DMS114 treated with DMSO at 0.1 percent for 48 hours (cell line): ENCODE results near the gene MCCC1.
A peak's percentile ranks its signal among the peaks of the same experiment; 100 is the strongest.
"Not testable (repeated sequence)": the region's sequence is repeated elsewhere in the genome, so short reads cannot be mapped to it uniquely, and the experiment has no call there.

Source experiments
- DNase-seq: peaks from one replicate; lab custom pipeline; 2025; ENCODE audit not compliant: unreplicated experiment; lab: John Stamatoyannopoulos, UW

MCCC1 gene

DNA sequence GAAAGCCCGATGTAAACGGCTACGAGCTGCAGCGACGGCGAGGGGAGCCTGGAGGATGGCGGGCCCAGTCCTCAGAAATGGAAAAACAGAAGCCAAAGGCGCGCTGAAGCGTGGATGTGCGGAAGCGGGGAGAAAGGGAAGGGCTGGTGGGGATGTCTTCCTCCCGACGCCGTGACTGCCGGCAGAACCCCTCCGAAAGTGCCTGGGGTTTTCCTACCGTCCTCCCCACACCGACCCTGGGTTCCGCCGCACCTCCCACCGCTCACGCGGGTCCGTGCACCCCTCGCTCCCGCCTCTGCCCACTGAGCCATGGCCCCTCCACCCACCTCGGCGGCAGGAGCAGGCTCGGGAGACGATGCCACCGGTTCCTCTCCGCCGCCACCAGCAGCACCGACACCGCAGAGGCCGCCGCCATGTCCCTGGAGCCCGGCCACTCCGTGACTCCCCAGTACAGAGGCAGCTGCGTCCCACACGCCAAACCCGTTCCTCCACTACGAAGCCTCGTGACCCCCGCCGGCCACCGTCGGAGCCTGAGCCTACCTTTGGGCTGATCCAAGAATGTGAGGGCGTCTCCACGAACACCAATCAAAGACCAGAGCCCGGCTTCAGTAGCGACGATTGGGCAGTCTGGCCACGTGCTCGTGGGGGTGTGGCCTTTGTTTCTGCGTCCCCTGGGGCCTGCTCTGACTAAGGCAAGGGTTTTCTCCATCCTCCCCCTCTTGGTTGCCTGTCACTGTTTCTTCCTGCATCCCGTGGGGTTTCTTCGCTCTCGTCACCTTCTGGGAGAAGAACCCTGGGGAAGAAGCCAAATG, at the start of gene MCCC1:
Gene MCCC1 (minus strand): TSS at position 471 of the 812 bp plus-strand sequence. CDS start 56 bp downstream, at position 415.
- DNase-seq = peak; percentile 94

DNA sequence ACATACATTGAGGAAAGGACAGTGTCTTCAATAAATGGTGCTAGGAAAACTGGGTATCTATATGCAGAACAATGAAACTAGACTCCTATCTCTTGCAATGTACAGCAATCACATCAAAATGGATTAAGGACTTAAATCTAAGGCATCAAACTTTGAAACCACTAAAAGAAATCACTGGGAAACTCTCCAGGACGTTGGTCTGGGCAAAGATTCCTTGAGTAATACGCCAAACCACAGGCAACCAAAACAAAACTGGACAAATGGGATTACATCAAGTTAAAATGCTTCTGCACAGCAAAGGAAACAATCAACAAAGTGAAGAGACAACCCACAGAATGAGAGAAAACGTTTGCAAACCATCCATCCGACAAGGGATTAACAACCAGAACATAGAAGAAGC, 48.8 kb upstream of the MCCC1 start:
- no peak for DNase-seq

DNA sequence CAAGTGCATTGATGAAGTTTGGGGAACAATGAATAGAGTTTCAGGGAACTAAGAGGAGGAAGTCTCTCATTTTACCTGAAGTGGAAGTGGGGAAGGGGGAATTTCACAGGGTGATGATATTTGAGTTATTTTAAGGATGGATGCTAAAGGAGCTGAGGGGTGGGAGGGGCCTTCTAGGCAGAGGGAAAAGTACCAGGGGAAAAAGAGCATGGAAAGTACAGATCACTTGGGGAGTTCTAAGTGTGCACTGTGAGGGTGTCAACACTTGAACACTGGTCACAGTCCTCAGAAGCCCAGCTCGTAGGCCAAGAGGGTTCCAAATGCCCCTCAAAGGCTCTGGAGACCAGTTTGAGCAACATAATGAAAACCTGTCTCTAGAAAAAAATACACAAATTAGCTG, 45.1 kb upstream of the MCCC1 start:
- DNase-seq = no peak

DNA sequence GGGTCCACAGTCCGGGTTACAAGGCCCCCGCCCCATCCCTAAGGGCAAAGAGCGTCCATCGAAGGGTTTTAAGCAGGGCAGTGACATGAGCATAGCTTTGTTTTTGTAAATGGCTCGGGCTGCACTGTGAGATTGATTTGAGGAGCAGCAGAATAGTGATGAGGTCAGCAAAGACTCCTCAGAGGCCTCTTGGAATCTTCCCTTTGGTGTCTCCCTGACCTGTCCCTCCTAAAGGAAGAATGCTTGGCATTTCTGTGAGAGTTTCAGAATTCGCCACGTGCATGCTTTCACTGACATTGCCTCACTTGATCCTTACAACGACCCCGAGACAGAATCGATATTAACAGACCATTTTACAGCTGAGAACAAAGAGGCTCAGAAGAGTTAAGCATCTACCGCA, 42.9 kb upstream of the MCCC1 start:
- DNase-seq = no peak

DNA sequence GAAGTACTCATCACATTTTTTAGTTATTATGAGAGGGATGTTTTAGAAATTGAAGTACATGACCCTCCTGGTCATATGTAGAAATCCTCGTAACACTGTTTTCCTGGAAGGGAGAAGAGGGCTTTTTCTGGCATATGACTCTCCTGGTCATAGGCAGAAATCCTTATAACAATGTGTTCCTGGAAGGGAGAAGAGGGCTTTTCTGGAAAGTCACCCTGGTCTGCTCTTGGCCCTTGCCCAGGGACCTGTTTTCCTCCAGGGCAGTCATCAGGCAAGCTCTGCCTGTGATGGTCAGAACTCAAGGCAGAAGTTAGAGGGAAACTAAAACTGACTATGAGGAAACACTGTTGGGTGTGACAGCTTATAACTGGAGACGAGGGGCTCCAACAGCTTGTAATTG, 35.5 kb upstream of the MCCC1 start:
- DNase-seq = no peak

DNA sequence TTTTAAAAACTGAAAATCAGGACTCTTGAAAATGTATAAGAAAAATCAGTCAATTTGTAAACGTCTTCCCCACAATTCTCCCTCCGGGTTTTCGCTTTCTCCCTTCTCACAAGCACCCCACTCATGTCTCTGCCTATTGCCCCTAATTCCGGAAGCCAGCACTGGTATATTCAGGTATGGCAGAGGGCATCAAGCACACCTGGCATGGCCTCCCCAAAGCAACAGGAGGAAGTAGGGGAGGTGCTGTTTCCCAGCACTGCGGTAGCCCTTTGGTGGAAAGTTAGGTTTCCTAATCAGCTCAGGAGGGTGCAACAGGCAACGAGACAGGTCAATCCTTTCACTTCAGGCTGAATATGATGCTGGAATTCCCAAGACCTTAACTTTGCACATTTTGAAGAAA, 33.1 kb upstream of the MCCC1 start:
- DNase-seq = no peak

DNA sequence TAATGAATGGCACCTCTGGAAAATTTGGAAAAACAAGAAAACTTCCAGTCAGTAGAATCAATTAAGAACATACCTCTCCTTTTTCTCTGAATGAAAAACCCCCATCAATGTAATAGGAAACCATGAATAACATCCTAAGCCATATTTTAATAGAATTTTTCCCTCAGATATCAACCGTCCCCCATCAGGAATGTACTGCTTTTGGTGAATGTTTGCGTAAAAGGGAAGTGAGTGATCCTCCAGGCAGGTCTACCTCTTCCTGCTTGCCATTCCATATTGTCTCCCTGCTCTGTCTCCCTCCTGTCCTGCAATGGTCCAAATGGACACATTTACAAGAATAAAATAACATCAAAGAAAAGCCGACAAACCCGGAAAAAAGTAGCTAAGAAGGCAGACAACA, 32.4 kb upstream of the MCCC1 start:
- DNase-seq = no peak

DNA sequence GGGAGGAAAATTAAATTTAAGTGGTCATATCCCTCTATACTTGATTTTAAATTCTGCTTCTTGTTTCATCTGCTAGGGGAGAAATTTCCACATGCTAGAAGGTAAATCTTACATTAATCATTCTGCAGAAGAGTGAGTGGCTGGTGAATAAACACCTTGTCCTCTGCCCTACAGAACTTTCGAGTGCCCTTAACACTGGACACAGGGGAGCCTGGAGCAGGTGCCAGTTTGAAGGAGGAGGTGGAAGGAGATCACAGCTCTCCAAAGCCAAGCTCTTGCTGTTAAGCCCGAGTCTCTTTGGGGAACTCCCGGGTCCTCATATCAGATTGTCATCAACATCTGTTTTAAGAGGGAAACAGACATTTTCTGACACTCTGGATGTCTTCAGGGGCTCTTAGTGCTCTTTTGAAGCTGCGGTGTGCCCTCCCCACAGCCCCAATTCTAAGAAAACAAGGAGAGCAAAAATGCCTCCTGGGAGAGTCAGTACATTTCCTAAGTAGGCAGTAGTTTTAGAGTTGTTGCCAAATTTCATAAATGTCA, 32.0 kb upstream of the MCCC1 start:
- DNase-seq = no peak

DNA sequence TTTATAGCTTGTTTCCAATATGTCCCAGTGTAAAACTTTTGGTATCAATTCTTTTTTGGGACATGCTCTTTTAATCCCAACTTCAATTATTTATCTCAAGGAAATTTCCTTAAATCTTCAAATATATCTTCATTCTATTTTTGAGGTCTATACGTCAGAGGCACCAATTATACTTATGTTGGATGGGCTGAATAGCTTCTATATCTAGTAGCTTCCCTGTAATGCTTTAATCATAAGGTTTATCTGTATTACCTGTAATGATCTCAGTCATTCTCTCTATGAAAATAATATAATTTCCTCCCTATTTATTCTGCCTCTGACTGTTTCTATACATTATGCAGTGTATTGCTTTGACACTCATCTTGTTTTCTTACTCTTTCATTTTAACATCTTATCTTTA, 29.9 kb upstream of the MCCC1 start:
- no peak for DNase-seq

DNA sequence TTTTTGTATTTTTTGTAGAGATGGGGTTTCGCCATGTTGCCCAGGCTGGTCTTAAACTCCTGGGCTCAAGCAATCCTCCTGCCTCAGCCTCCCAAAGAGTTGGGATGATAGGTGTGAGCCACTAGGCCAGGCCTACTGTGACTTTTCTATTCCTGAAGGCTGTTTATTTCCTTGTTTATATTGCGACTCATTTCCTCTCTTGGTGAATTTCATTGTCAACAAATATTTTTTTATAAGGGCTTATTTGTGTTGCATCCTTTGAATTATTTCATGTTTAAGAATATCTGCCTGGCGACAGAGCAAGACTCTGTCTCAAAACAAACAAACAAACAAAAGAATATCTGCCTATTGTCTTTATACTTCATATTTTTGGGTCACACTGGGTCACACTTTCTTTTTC, 29.4 kb upstream of the MCCC1 start:
- DNase-seq = no peak

DNA sequence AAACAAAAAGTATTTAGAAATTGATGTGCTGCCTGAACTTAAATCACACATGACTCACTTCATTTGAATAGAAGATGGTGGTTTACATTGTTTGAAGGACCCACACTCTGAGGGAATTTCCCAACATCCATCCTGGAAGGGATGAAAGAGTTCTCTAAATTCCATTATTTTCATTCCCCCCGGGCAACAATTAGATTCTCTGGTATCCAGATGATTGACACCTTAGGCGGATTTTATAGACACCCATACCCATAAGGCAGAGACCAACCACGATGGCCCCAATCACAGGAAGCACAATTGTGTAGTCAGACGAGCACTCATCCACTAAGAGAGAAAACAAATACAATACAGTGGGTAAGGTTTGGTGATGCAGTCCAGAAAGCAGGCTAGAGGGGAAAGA, 24.6 kb upstream of the MCCC1 start:
- no peak for DNase-seq

DNA sequence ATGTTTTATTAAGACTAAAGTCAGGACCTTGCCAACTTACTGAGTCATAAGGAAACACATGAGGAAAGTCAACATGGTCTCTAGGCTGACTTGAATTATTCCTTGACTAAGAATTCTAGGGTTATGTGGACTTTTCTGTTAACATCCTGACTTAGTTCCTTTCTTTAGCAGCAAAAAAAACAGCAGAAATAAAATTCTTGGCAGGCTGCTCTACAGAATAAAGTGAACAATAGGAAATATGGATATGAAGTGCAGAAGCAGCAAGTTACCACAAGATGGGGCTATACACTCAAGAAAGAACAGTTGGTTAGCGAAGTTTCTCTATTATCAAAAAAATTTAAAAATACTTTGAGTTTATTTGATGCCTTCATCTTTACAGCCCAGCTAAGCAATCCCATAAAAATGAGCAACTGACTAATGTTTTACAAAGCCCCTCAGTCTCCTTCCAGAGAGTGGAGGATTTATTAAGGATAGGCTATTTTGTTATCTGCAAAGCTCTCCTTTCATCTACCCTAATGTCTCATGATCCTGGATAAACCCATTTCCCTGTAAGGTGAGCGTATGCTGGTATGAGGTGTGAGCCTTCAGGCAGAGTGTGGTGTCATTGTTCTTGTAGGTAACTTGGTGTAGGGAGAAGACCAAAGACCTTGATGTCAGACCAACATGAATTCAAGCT, 23.1 kb upstream of the MCCC1 start:
- DNase-seq = peak; percentile 63

DNA sequence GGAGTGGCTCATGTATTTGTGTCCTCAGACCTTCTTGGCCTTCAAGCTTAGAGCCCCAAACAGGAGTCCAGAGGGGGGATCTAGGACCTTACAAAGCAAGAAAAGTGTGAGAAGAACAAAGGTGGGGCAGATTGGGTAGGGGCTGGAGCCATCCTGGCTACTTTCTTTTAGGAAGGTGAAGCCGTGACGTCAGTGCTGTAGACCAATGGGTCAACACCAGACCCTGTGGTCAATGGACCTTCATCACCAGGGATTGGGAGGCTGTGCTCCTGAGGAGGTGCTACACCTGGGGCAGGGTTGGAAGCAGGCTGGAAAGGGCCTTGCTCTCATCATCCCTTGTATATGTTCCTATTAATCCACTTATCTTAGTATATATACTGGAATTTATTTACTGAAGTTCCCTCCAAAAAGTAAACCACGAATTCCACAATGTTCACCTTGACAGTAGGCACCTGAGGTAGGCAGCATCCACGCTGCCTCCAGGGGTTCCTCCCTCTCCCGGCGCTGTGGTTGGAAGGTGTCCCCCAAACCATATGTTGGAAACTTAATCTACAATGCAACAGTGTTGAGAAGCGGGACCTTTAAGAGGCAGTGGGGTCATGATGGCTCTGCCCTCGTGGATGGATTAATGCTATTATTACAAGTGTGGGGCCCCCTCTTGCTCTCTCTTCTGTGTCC, 21.4 kb upstream of the MCCC1 start:
- DNase-seq = no peak

DNA sequence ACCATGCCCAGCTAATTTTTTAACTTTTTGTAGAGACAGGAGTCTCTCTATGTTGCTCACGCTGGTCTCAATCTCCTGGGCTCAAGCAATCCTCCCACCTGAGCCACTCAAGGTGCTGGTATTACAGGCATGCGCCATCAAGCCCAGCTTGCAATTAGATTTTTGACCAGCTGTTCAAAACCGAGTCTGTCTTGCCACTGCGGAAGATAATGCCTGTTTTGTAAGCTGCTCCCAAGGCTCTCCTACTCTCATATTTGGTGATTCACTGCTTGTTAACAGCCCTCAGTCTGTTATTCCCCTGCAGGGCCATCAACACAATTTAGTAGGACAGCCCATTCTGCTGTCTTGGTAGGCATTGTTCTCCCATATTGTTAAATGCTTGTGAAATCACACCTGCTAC, 17.8 kb upstream of the MCCC1 start:
- DNase-seq = no peak

DNA sequence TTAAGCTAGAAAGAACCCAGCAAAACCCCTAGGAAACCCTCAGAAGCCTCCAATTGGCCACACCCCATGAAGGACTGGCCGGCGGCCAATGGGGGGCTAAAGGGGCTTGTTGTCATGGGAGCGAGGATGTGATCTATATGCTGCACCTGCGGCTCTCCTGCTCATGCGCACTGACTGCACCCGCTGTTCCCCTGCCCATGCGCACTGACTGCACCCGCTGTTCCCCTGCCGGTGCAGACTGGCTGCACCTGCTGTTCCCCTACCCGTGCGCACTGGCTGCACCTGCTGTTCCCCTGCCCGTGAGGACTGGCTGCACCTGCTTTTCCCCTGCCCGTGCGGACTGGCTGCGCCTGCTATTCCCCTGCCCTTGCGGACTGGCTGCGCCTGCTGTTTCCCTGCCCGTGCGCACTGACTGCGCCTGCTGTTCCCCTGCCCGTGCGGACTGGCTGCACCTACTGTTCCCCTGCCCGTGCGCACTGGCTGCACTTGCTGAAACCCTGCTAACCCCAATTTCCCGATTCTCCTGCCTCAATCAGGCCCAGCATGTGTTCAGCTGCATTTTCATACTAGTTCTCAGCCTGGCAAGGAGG, 16.8 kb upstream of the MCCC1 start:
- DNase-seq = peak; percentile 65

DNA sequence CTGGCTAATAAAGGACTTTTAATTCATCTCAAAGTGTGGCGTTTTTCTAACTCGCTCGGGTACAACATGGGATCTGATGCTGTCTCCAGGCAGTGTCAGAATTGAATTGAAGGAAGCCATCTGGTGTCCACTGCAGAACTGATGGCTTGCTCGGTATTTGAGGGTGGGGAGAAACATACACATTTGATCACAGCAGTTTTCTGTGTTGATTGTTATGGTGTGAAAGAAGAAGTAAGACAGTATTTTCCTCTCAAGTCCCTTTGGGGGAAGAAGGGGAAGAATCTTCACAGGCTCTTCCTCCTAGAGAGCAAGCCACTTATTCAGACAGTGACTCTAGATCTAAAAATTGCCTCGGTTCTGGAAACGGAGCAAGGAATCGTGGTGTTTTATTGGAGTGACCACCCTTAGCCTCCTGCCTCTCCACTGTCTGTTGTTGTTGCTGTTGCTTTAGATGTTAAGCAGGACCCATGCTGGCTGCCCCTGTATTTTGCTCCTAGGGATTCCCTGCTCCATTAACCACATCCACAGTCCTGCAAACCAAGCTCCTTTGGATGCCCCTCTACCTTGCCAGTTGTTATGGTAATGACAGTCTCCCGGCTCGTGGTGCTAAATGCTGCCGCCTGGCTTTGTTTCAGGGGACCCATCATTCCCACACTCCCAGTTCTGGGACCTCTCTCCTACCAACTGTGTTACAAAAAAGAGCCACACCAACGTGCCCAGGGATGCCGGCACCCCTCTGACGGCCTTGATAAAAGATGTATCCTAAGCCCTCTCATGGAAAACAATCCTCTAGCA, 15.3 kb upstream of the MCCC1 start:
- DNase-seq = no peak

DNA sequence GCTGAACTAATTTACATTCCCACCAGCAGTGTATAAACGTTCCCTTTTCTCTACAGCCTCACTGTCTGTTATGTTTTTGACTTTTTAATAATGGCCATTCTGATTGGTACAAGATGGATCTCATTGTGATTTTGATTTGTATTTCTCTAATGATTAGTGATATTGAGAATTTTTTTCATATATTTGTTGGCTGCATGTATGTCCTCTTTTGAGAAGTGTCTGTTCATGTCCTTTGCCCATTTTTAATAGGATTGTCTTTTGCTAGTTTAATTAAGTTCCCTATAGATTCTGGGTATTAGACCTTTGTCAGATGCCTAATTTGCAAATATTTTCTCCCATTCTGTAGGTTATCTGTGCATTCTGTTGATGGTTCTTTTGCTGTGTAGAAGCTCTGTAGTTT, 10.6 kb upstream of the MCCC1 start:
- DNase-seq = not testable (repeated sequence)

DNA sequence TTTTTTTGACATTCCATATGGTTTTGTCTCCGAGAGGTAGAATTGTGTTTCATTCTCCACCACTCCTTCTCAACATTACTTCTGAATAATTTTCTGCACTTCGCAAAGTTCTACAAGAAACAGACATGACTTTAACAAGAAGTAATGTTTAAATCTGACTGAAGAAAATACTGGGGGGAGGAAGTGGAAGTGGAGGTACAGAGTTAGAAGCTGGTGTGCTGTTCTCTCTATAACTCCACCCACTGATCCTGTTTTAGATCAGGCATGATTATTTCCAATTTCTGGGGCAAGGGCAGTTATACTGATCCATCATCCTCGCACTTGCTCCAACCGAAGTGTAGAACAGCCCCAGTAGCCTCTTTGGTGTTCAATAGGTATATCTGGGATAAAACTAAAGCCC, 9.2 kb upstream of the MCCC1 start:
- DNase-seq = no peak

DNA sequence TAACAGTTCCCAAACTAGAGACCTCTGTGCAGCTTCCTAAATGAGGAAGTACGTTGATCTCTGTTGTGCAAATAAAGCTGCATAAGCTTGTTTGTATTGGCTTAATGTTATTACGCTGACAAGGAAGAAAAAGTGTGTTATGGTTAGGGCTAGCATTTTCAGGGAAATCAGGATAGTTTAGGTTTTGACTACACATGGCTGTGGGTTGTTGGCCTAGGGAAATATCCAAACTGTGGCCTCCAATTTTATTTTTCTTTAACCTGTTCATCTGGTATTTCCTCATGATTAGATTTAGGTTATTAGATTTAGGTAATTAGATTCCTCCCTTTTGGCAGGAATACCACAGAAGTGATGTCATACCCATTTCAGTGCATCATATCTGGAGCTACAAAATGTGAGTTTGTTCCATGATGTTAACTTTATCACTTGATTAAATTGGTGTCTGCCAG, 8.7 kb upstream of the MCCC1 start:
- no peak for DNase-seq

DNA sequence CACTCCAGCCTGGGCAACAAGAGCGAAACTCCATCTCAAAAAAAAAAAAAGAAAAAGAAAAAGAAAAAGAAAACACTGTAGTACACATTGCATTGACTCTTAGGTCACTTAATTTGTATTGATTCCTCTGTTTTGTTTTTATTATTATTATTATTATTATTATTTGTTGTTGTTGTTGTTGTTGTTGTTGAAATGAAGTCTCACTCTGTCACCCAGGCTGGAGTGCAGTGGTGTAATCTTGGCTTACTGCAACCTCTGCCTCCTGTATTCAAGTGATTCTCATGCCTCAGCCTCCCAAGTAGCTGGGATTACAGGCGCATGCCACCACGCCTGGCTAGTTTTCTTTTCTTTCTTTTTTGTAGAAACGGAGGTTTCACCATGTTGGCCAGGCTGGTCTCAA, 8.1 kb upstream of the MCCC1 start:
- not testable (repeated sequence) for DNase-seq

DNA sequence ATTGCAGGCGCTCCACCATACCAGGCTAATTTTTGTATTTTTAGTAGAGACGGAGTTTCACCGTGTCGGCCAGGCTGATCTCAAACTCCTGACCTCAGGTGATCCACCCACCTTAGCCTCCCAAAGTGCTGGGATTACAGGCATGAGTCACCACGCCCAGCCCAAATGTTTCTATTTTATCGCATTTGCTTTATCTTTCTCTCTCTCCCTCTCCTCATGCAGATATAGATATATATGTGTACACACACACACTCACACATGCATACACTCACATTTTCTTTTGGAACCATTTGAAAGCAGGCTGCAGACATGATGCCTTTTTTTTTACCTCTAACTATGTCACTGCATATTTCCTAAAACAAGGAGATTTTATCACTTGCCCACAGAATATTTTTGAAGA, 7.3 kb upstream of the MCCC1 start:
- DNase-seq = no peak
